Pancreas (tissue), 10 donors: ENCODE data around the gene KLF7. TPM values are rescaled to one million over a fixed set of nuclear protein-coding genes. Genes with fewer than 3 reads are reported as not detected.

Source experiments
- ATAC-seq, 4 donors: fragments of 200-7000 bp; cut with Tn5 transposase; one replicate each; pipeline versions ENCODE4 v1.8.0 to v1.9.1; 2020; ENCODE audit warnings: mild to moderate bottlenecking in 4 of 4, moderate library complexity in 4 of 4
- DNase-seq, 6 donors: peaks; one replicate each; pipeline ENCODE4 v3.0.0-alpha.2; 2020
- FAIRE-seq: peaks from 2 replicates; lab custom pipeline; 2012; peaks lifted over from hg19 to GRCh38; lab: Jason Lieb, UNC
- H3K27ac ChIP-seq, 4 donors: fragments of 200-600 bp; sonication (generic); 1 replicate in 3 of 4; 2 replicates in 1 of 4; pipeline versions ENCODE4 v1.5.0 to v1.8.0; 2020
- H3K27me3 ChIP-seq, 4 donors: fragments of 200-600 bp; one replicate each; pipeline ENCODE4 v1.8.0; 2021
- H3K36me3 ChIP-seq, 3 donors: fragments of 200-600 bp; sonication (generic) in 1 of 3; one replicate each; pipeline versions ENCODE4 v1.5.0 to v1.8.0; 2020 to 2021
- H3K4me1 ChIP-seq, 3 donors: fragments of 200-600 bp; one replicate each; pipeline ENCODE4 v1.8.0; 2021
- H3K4me3 ChIP-seq, 4 donors: fragments of 200-600 bp; sonication (generic) in 2 of 4; one replicate each; pipeline versions ENCODE4 v1.5.0 to v1.8.0; 2020 to 2021
- H3K9me3 ChIP-seq, 4 donors: fragments of 200-600 bp; one replicate each; pipeline ENCODE4 v1.8.0; 2021
- WGBS, 2 donors: extraction: QIAGEN DNeasy Blood & Tissue Kit; methylation state at CpG; one replicate each; pipeline ENCODE4 v1.1.7; 2013; 5-methylcytosine and 5-hydroxymethylcytosine counted together
- intact Hi-C, 3 donors: fragments of 100-400 bp; cut with DNase I; formaldehyde crosslinking; loops; one replicate each; pipeline versions ENCODE4 v1.11.1 to v1.14.2; 2022
- microRNA-seq, 2 donors: library from miRNA; unstranded; fragments of <30 nt; microRNA quantifications; one replicate each; pipeline versions ENCODE4 to v1.1.0, GENCODE V29; 2019 to 2020
- polyA plus RNA-seq, 2 donors: library from polyadenylated mRNA; stranded (reverse); fragments of 200-250 nt; gene quantifications; one replicate each; pipeline ENCODE4 v1.2.3, GENCODE V29; 2013
- total RNA-seq, 6 donors: library from RNA; stranded (reverse); fragmentation: NEBNext Ultra II Directional in 4 of 6; extraction: Animal tissue kit (Norgen Biotek cat#: 25700) in 4 of 6; gene quantifications; one replicate each; pipeline versions ENCODE4 v1.2.1 to v1.2.4, GENCODE V29; 2021 to 2023
- TF ChIP-seq, protein P1 (sequence below), 4 donors: fragments of 200-600 bp; sonication (generic) in 3 of 4; IDR thresholded peaks; one replicate each; pipeline versions ENCODE4 v1.5.0 to v1.8.0; 2021; ENCODE audit warnings: antibody characterized with exemption in 4 of 4
- donor health status: healthy with polysubstance abuse.
- donor health status: DM: no; HTN: no; CAD: no; lungs with moderate emphysema.
- donor health status: DM: no; HTN: no; CAD: no.
- donor health status: control.
- donor health status: control.
- donor health status: Bipolar disorder and iron deficiency.
- donor health status: DM: yes; HTN: yes; CAD: no.
- donor health status: DM: no; HTN: no; CAD: no.
- donor health status: DM: no; HTN: no; CAD: no.
- donor health status: DM: yes; HTN: yes; CAD: no.

Gene KLF7
- total and polyA plus RNA-seq, 8 donors = 2.4 to 15.0 (median 5.6) TPM

DNA sequence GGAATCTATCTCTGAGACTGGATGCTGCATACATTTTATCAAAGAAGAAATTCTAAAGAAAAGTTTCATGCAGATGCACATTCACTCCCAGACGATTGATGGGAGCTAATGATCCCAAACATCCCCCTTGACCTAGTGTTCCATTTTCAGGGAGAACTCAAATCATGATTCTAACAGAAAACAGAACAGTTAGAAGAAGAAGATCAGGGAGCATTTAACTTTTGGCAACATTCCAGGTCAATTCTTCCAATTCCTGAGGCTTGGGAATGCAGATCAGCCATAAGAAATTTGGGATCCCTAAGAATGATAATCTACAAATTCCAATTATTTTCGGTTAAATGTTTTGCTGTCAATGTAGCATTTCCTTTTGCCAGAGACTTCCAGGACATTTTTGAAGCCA, 129.9 kb downstream of the KLF7 start:
- intact Hi-C loops = no loop called here
- WGBS, 2 donors = 39 to 52% methylated on average over 2 of the region's 2 CpGs
- H3K27ac ChIP-seq = no peak overlapping the region
- H3K4me3 ChIP-seq = no peak overlapping the region
- no peaks in the 10 kb centered on the region for H3K9me3 ChIP-seq
- ATAC-seq = no peak
- peaks cover 0 to 3% (median 0%) of the 10 kb centered on the region in 4 donors for H3K27me3 ChIP-seq
- no peak for FAIRE-seq
- TF ChIP-seq, protein P1, sequence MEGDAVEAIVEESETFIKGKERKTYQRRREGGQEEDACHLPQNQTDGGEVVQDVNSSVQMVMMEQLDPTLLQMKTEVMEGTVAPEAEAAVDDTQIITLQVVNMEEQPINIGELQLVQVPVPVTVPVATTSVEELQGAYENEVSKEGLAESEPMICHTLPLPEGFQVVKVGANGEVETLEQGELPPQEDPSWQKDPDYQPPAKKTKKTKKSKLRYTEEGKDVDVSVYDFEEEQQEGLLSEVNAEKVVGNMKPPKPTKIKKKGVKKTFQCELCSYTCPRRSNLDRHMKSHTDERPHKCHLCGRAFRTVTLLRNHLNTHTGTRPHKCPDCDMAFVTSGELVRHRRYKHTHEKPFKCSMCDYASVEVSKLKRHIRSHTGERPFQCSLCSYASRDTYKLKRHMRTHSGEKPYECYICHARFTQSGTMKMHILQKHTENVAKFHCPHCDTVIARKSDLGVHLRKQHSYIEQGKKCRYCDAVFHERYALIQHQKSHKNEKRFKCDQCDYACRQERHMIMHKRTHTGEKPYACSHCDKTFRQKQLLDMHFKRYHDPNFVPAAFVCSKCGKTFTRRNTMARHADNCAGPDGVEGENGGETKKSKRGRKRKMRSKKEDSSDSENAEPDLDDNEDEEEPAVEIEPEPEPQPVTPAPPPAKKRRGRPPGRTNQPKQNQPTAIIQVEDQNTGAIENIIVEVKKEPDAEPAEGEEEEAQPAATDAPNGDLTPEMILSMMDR (IDR thresholded peaks at IDR 0.05) = no peak
- no peak for DNase-seq
- H3K4me1 ChIP-seq = no peaks in the 10 kb centered on the region
- H3K36me3 ChIP-seq = no peaks in the 10 kb centered on the region

DNA sequence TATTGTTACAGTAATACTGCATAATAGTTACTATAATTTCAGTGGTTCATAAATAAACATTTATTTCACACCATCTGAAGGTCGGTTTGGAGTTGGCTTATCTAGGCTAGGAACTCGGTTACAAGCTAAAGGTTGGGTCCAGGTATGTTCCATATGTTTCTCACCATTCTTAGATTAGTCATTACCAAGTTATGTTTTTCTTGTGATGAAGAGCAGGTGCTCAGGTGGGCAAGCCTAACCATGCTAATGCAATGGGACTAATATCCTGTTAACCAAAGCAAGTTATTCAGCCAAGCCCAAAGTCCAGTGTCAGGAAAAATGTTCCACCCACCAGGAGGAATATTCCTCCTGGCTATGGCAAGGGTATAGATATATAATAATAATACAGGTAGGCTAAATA, 133.3 kb downstream of the KLF7 start:
- FAIRE-seq = no peak

More for the DNA sequence above, 133.3 kb downstream of the KLF7 start:
- ATAC-seq (no peak), DNase-seq (no peak)
- TF ChIP-seq, protein P1 (IDR thresholded peaks at IDR 0.05) = no peak
- 47 to 64% methylated on average over 2 of the region's 2 CpGs for WGBS, 2 donors
- intact Hi-C loops = no loop called here
- no peak overlapping the region for H3K4me3 ChIP-seq
- H3K27me3 ChIP-seq = no peaks in the 10 kb centered on the region
- H3K4me1 ChIP-seq = no peaks in the 10 kb centered on the region
- H3K9me3 ChIP-seq = no peaks in the 10 kb centered on the region
- H3K36me3 ChIP-seq = no peaks in the 10 kb centered on the region
- no peak overlapping the region for H3K27ac ChIP-seq

Small RNAs within 50 kb of the gene (microRNA-seq; reads per million reads assigned to microRNA genes)
- gene MIR2355 = 2.7 to 3.2 reads per million in 2 donors
- gene MIR7845 = 0.39 to 3.2 reads per million in 2 donors

Other genes starting within 250 kb of the KLF7 start
- under 1 TPM in 5 of 6 donors, not detected in 1; 0.12 to 0.32 (median 0.16) TPM for gene CPO, start 226.4 kb downstream of the KLF7 start, total RNA-seq
- 1 to 10 TPM in 1 of 2 donors, under 1 TPM in 1; 0.15 to 1.3 TPM for gene CPO, start 226.4 kb downstream of the KLF7 start, polyA plus RNA-seq